KBM-7 (cell line): ENCODE measurements around the gene CCDC14.
A peak's percentile ranks its signal among the peaks of the same experiment; 100 is the strongest.
"Not testable (repeated sequence)": the region's sequence is repeated elsewhere in the genome, so short reads cannot be mapped to it uniquely, and the experiment has no call there.

ENCODE experiments used
- DNase-seq: peaks from one replicate; pipeline ENCODE4 v3.0.0-alpha.2; 2015
- in situ Hi-C: fragments of 300-500 bp; cut with MboI; formaldehyde crosslinking; loops from 2 replicates; pipeline ENCODE4 v1.14.3; 2020; ENCODE audit warnings: low sequenced_read_pairs, low pct_unique_long_range_greater_than_20kb, mixed read lengths

The CCDC14 gene

GRCh38 chr3:123926396-123926795 lies 34.6 kb downstream of the CCDC14 start:
- DNase-seq = no peak
- in situ Hi-C loops = no loop called here

- in situ Hi-C loops = no loop called here
- no peak for DNase-seq
These were observed 40.2 kb downstream of the CCDC14 start for GRCh38 chr3:123920868-123921267.

GRCh38 chr3:123920383-123920782 lies 40.6 kb downstream of the CCDC14 start:
- DNase-seq = no peak
- in situ Hi-C loops = no loop called here

- DNase-seq = no peak
- in situ Hi-C loops = no loop called here
These were observed 41.7 kb downstream of the CCDC14 start for GRCh38 chr3:123919353-123919752.

- DNase-seq = peak; percentile 12
- in situ Hi-C loops = no loop called here
These were observed 46.2 kb downstream of the CCDC14 start for GRCh38 chr3:123914829-123915228.

DNA sequence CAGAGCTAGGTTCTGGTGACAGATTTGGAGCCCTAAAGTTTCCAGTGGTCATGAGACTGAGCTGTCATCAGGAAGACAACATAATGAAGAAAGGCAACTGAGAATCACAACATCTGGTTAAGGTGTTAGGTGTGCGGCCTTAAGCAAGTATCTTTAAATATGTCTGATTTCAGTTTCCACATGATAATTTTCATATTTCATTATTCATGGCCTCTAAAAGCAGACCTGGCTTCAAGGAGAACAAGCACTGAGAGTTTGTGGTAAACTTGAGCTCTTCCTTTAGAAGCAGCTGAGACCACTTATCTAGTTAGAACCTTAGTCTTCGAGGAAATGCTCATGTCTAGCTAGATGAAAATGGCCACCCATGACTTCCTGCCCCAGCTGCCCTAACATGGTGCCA lies 51.2 kb downstream of the CCDC14 start:
- in situ Hi-C loops = no loop called here
- no peak for DNase-seq

GRCh38 chr3:123907720-123908119 lies 53.3 kb downstream of the CCDC14 start:
- in situ Hi-C loops = no loop called here
- no peak for DNase-seq

DNA sequence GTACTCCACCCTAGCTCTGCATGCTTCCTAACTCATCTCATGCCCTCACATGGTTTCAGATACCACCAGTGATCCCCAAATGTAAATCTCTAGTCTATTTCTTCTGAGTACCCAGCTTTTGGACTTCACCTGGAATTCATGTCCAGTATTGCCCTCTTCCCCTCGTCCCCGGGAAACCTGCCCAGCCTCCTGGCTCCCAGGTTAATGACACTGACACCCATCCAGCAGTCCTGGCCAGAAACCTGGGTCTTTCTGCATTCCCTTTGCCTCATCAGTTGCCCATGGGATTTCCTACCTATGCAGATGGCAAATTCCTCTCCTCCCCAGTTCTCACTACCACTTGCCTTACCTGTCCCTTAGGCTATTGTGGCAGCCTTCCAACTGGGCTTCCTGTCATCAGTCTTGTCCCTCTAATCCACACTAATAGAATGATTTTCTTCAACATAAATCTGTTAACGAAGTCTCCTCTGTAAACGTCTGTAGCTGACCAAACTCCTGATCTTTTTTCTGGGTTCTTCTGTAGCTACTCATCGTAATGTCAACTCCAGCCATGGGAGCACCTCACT lies 61.6 kb downstream of the CCDC14 start:
- in situ Hi-C loops = no loop called here
- no peak for DNase-seq

- DNase-seq = no peak
- in situ Hi-C loops = no loop called here
These were observed 68.0 kb downstream of the CCDC14 start for GRCh38 chr3:123893012-123893411.

DNA sequence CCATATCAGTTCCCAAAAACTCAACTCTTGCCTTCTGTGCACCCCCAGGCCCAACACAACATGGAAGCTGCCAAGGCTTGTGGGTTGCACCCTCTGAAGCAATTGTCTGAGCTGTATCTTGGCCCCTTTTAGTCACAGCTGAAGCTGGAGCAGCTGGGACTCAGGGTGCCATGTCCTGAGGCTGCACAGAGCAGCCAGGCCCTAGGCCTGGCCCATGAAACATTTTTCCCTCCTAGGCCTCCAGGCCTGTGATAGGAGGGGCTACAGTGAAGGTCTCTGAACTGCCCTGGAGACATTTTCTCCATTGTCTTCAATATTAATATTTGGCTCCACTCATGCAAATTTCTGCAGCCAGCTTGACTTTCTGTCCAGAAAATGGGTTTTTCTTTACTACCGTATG lies 68.8 kb downstream of the CCDC14 start:
- no peak for DNase-seq
- in situ Hi-C loops = no loop called here

GRCh38 chr3:123890991-123891390 lies 70.0 kb downstream of the CCDC14 start:
- in situ Hi-C loops, DNase-seq: not testable (repeated sequence)

DNA sequence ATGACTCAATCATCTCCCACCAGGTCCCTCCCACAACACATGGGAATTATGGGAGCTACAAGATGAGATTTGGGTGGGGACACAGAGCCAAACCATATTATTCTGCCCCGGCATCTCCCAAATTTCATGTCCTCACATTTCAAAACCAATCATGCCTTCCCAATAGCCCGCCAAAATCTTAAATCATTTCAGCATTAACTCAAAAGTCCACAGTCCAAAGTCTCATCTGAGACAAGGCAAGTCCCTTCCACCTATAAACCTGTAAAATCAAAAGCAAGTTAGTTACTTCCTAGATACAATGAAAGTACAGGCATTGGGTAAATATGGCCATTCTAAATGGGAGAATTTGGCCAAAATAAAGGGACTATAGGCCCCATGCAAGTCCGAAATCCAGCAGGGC lies 70.9 kb downstream of the CCDC14 start:
- DNase-seq, in situ Hi-C loops: not testable (repeated sequence)

DNA sequence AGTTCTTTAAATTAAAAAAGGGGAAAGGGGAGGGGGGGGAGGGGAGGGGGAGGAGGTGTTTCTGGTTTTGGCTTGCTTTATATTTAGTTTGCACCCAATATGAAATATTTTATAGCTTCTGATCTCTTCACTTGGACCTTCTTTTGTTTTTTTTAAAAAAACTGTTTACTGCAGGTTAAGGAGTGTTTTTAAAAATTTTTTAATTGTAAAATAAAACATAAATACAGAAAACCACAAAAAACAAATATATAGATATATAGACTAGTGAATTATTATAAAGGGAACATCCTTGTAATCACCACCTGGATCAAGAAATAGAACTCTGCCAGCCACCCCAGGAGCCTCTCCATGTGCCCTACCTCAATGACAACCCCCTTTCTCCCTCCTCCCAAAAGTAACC lies 76.0 kb downstream of the CCDC14 start:
- DNase-seq = no peak
- in situ Hi-C loops = no loop called here

DNA sequence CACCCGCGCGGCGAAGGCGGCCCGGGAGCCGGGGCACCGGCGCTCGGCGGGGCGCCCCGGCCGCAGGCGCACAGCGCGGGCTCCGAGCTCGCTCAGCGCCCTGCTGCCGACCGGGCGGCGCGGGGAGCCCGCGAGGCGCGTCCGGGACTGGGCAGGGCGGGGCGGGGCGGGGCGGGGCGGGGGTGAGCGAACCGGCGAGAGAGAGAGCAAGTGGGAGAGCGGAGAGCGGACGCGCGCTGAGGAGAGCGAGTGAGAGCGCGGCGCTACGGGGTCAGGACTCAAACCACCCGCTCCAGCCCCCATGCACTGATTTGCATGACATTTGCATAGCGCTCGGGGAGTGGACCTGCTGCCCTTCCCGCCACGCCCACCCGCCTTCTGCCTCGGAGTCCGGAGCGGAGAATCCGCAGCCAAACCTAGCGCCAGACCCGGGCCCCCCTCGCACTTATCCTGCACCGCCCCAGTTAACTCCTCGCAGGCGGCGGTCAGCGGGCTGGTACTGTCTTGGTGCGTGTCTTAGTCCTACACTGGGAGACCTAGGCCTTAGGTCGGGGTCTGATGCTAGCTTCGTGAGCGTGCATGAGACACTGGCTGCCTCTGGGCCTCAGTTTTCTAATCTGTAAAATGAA lies 76.7 kb downstream of the CCDC14 start, which contains the start of gene MYLK:
Gene MYLK (minus strand): TSS at position 130 of the 629 bp plus-strand sequence. CDS start 90,491 bp downstream, outside the sequence.
- DNase-seq = peak; percentile 92
- in situ Hi-C loops = no loop called here

DNA sequence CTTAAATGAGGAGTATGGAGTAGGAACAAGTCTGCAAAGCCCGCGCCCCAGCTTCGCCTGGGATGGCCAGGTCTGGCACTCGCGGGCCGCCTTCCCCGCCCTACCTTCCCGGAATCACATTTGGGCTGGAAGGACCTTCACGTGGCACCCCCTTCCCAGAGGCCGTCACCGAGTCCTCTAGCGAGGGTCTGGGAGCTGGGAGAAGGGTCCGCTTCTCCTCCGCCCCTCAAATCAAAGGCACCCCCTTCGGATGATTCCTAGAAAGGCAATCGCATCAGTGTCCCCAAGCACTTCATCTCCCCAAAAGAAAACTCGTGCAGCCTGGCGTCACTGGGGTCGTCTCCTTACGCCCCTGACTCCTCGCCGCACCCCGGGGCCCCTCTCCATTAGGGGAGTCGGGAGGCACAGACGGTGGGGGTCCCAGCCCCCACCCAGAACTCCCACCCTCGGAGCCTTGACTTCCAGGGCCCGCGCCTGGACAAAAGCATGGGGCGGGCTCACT lies 77.3 kb downstream of the CCDC14 start:
- in situ Hi-C loops = no loop called here

DNA sequence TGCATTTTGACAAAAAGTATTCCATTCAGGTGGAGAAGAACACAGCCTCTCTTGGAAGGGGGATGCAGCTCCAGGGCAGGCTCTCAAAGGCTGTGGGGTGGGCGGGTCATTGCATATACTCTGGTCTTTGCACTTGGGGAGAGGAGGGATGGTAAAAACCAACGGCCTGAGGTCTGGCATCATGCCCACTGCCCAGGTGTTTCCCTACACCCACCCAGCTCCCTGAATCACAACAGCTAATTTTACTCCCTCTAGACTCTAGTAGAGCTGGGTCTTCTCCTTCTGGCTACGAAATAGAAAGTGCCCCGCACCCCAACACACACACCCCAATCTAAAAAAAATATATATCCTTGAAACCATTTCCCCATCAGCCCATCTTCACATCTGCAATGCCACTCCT lies 77.9 kb downstream of the CCDC14 start:
- peak; percentile 33 for DNase-seq
- in situ Hi-C loops = no loop called here

More for the DNA sequence above, 77.3 kb downstream of the CCDC14 start:
- DNase-seq = peak; percentile 21

DNA sequence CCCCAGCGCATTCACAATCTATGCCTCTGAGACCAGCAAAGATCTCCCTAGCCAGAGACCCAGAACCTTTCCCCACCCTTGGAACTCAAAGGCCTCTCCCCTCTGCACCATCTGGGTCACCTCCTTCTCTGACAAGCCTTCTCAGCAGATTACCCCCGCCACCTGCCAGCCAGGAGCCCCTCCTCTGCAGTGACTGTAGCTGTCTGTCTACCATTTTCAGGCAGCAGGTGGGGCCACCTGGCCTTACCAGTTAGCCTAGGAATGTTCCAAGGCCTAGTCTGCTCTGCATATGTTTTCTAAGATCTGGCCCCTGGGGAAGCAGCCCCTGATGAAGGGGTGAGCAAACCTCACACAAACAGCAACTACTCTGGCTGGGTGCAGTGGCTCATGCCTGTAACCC lies 79.3 kb downstream of the CCDC14 start:
- no peak for DNase-seq
- in situ Hi-C loops = no loop called here

DNA sequence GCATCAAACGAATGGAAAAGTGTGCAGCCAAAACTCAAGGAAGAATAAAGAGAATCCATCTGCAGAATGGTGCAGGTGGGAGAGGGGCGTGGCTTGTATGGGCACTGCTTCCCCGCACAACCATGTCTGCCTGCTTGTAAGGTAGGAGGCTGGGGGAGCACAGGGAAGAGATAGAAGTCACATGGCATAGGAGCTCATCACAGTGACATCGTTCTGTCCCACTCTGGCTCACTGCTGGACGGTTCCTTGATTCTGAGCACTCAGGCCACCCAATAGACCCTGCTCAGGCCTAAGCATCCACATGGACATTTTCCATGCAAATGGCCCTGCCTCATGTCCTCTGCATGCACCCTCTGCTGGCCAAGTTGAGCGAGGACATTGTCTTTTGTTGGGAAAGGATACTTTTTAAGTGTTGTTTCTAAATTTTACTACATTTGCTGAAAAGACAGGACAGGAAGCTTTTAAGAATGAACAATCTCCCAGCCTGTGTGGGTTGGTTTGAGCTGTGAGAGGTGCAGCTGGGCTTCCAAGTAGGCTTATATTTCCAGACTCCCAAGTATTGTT lies 79.9 kb downstream of the CCDC14 start:
- DNase-seq = peak; percentile 38
- in situ Hi-C loops = no loop called here

DNA sequence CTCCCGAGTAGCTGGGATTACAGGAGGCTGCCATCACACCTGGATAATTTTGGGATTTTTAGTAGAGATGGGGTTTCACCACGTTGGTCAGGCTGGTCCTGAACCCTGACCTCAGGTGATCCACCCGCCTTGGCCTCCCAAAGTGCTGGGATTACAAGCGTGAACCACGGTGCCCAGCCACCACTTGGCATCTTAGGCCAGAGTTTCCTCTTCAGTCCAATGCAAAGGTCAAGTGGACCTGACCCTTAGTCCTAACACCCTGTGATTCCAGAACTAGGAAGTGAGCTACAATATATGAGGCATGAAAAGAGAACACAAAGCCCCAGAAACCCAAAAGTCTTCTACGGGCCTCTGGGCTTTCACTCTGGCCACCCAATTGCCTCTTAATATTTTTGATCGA lies 82.2 kb downstream of the CCDC14 start:
- in situ Hi-C loops = no loop called here

DNA sequence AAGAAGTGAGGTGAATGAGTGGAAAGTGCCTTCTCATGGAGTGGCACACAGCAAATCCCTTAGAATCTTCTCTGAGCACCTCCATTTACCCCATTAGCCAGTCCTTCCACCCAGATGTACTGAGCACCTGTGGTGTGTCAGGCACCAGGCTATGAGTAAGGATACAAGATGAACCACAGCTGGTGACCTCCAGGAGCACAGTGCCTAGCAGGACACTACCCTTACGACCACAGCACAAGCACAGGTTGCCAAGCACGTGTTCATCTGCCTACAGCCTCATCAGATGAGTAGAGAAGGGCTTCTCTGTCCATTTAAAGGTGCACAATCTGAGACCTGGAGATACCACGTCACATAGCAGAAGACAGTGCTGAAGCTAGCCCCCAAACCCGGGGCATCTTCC lies 83.1 kb downstream of the CCDC14 start:
- no peak for DNase-seq
- in situ Hi-C loops = no loop called here

More for the DNA sequence above, 82.2 kb downstream of the CCDC14 start:
- no peak for DNase-seq

GRCh38 chr3:123877466-123877865 lies 83.6 kb downstream of the CCDC14 start:
- in situ Hi-C loops = no loop called here
- no peak for DNase-seq
